ENCODE data around the gene C4orf50.

DNA sequence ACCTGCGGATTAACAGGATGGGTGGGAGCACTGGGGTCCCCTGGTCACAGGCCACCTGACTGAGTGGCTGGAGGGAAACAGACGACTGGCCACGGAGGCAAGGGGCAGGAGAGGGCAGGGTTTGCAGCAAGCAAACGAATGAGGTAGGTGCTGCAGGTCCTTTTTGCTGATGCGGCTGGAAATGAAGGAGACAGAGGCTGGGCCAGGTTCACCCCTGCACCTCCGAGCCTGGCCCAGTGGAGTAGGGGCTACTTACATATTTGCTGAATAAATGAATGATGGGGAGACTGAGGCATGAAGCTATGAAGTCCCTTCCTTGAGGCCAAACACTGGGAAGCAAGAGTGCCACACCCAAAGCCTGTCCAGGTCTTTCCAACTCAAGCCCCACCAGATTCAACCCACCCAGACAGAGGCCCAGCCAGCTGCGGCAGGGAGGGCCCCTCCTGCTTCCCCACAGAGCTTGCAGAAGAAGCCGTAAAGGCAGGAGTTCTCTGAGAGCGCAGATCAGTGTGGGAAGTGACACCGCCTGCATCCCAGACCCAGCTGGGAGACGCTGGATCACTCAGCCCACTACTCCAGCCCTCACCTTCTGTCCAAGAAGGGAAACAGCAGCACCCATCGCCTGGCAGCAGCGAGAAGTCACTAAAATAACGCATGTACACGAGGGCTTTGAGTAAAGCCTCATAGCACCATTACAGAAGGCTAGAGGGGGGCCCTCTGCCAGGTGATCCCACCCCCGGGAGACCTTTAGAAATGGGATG lies 36.1 kb upstream of the C4orf50 start:
- TF ChIP-seq CTCF (IDR thresholded peaks at IDR 0.05; ENCODE audit: borderline replicate concordance, extremely low read depth, low read length, poor library complexity, severe bottlenecking) (no peak), EZH2 (IDR thresholded peaks at IDR 0.05; ENCODE audit: borderline replicate concordance, low read depth, low read length, severe bottlenecking) (no peak)

Data from DND-41 (cell line).